Iris pigment epithelial cell (primary cell): ENCODE measurements around the gene CYB5D1.
A peak's percentile ranks its signal among the peaks of the same experiment; 100 is the strongest.

Experiments
- DNase-seq: peaks from one replicate; pipeline ENCODE4 v3.0.0-alpha.2; 2011; ENCODE audit warnings: low read depth

The CYB5D1 gene

GRCh38 chr17:7886227-7887037 lies 28.6 kb downstream of the CYB5D1 start:
- no peak for DNase-seq

- no peak for DNase-seq
These were observed 29.3 kb downstream of the CYB5D1 start for GRCh38 chr17:7887038-7887481.

GRCh38 chr17:7887482-7888183 lies 29.8 kb downstream of the CYB5D1 start:
- peak; percentile 97 for DNase-seq

- DNase-seq, result peak; percentile 46
These were observed 30.5 kb downstream of the CYB5D1 start, which contains the start of gene CHD3 for GRCh38 chr17:7888184-7888920. CHD3 (plus strand) TSS chr17:7888789; CDS start chr17:7889001, 212 bp downstream.

GRCh38 chr17:7889166-7889955 lies 31.6 kb downstream of the CYB5D1 start:
- DNase-seq, result peak; percentile 79

- no peak for DNase-seq
These were observed 35.5 kb downstream of the CYB5D1 start for GRCh38 chr17:7893187-7893880.

GRCh38 chr17:7894226-7894625 lies 36.4 kb downstream of the CYB5D1 start:
- no peak for DNase-seq

- DNase-seq, result no peak
These were observed 37.1 kb downstream of the CYB5D1 start for GRCh38 chr17:7894866-7895265.

GRCh38 chr17:7897090-7897489 lies 39.3 kb downstream of the CYB5D1 start:
- no peak for DNase-seq

GRCh38 chr17:7897773-7898172 lies 40.0 kb downstream of the CYB5D1 start:
- DNase-seq, result peak; percentile 75

- DNase-seq, result no peak
These were observed 45.6 kb downstream of the CYB5D1 start for GRCh38 chr17:7903154-7904103.

GRCh38 chr17:7909089-7909488 lies 51.3 kb downstream of the CYB5D1 start:
- no peak for DNase-seq

- DNase-seq, result no peak
These were observed 52.5 kb downstream of the CYB5D1 start for GRCh38 chr17:7910281-7910680.

GRCh38 chr17:7910711-7911110 lies 52.9 kb downstream of the CYB5D1 start:
- no peak for DNase-seq

- no peak for DNase-seq
These were observed 53.3 kb downstream of the CYB5D1 start for GRCh38 chr17:7911116-7911515.
